Measurements from ENCODE around the gene EDEM2.
"Not testable (repeated sequence)": the region's sequence is repeated elsewhere in the genome, so short reads cannot be mapped to it uniquely, and the experiment has no call there.

Gene EDEM2, protein sequence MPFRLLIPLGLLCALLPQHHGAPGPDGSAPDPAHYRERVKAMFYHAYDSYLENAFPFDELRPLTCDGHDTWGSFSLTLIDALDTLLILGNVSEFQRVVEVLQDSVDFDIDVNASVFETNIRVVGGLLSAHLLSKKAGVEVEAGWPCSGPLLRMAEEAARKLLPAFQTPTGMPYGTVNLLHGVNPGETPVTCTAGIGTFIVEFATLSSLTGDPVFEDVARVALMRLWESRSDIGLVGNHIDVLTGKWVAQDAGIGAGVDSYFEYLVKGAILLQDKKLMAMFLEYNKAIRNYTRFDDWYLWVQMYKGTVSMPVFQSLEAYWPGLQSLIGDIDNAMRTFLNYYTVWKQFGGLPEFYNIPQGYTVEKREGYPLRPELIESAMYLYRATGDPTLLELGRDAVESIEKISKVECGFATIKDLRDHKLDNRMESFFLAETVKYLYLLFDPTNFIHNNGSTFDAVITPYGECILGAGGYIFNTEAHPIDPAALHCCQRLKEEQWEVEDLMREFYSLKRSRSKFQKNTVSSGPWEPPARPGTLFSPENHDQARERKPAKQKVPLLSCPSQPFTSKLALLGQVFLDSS

DNA sequence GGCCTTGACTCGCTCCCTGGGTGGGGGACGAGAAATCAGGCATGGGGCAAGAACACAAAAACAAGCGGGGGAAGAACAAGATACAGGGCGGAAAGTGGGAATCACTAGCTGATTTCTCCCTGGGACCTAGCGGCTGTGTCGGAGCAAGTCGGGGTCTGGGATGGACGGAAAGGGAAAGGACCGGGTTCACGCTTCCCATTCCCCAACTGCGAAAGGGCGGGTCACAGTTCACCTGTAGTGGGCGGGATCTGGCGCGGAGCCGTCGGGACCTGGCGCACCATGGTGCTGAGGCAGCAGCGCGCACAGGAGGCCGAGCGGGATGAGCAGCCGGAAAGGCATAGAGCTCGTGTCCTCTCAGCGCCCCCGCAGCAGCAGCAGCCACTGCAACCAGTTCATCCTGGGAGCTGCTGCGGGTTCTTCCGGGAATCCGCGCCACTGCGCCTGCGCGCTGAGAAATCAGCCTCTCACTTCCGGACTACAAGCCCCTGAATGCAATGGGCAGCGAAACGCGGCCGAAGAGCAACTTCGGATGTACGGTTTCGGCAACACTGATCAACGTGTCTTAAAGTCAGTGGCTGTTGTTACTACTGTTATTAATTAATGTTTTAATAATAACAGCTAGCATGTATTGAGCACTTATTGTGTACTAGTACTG, at the start of gene EDEM2:
TSS of gene EDEM2 (minus strand) at position 417 of the 655 bp plus-strand sequence. CDS start at position 339, 78 bp downstream.
- peak; percentile 94 for DNase-seq (ENCODE audit: low read depth, low spot score)
- H3K27me3 ChIP-seq (ENCODE audit: control insufficient read depth, insufficient read depth, low read length): no peaks in the 10 kb centered on the region
- H3K4me1 ChIP-seq (ENCODE audit: control insufficient read depth, insufficient read depth, low read length): peaks cover 1% of the 10 kb centered on the region; the same call in 1 of the 2 replicates
- H3K27ac ChIP-seq (ENCODE audit: low read length): no peak within 1 kb of the TSS
- H3K4me3 ChIP-seq (ENCODE audit: low read length): peak within 1 kb of the TSS; percentile 60
- H3K9me3 ChIP-seq (ENCODE audit: control insufficient read depth, insufficient read depth, low read length): no peaks in the 10 kb centered on the region
- no CpG with 5 or more reads among the region's 42 CpGs for WGBS (ENCODE audit: insufficient coverage, insufficient read length)
- H3K36me3 ChIP-seq (ENCODE audit: control insufficient read depth, insufficient read depth, low read length): no peaks in the 10 kb centered on the region; the same call in 1 of the 2 replicates

DNA sequence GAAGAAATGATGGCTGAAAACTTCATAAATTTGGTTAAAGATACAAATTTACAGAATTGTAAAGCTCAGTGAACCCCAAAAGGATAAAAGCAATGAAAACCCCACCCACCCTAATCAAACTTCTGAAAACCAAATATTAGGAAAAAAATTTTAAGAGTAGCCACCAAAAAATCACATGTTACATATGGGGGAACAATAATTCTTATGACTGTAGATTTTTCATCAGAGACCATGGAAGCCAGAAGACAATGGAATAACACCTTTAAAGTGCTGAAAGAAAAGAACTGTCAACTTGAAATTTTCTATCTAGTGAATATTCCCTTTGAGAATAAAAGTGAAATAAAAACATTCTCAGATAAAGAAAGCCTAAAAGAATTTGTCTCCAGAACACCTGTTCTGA, 49.2 kb upstream of the EDEM2 start:
- H3K9me3 ChIP-seq (ENCODE audit: control insufficient read depth, insufficient read depth, low read length): no peaks in the 10 kb centered on the region
- no peak overlapping the region for H3K4me3 ChIP-seq (ENCODE audit: low read length)
- H3K36me3 ChIP-seq (ENCODE audit: control insufficient read depth, insufficient read depth, low read length): no peaks in the 10 kb centered on the region
- DNase-seq (ENCODE audit: low read depth, low spot score): no peak
- no peaks in the 10 kb centered on the region for H3K27me3 ChIP-seq (ENCODE audit: control insufficient read depth, insufficient read depth, low read length)
- H3K27ac ChIP-seq (ENCODE audit: low read length): no peak overlapping the region
- H3K4me1 ChIP-seq (ENCODE audit: control insufficient read depth, insufficient read depth, low read length): no peaks in the 10 kb centered on the region

DNA sequence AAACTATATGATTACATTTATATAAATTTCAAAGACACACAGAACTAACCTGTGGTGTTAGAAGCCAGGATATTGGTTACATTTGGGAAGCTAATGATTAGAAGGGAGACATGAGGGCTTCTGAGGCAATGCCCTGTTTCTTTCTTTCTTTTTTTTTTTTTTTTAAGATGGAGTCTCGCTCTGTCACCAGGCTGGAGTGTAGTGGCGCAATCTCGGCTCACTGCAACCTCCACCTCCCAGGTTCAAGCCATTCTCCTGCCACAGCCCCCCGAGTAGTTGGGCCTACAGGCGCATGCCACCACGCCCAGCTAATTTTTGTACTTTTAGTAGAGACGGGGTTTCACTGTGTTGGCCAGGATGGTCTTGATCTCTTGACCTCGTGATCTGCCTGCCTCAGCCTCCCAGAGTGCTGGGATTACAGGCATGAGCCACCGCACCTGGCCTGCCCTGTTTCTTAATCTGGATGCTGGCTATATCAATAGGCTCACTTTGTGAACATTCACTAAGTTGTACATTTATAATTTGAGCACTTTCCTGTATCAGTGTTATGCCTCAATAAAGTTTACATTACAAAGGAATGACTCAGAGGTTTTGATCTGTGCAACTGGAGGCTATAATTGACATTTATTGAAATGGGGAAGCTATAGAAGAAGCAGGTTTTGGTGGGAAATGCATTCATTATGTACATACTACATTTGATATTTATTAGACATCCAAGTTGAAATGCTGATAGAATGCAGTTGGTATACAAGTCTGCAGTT, 46.1 kb upstream of the EDEM2 start:
- WGBS (ENCODE audit: insufficient coverage, insufficient read length): no CpG with 5 or more reads among the region's 9 CpGs
- H3K4me3 ChIP-seq (ENCODE audit: low read length): not testable (repeated sequence)

DNA sequence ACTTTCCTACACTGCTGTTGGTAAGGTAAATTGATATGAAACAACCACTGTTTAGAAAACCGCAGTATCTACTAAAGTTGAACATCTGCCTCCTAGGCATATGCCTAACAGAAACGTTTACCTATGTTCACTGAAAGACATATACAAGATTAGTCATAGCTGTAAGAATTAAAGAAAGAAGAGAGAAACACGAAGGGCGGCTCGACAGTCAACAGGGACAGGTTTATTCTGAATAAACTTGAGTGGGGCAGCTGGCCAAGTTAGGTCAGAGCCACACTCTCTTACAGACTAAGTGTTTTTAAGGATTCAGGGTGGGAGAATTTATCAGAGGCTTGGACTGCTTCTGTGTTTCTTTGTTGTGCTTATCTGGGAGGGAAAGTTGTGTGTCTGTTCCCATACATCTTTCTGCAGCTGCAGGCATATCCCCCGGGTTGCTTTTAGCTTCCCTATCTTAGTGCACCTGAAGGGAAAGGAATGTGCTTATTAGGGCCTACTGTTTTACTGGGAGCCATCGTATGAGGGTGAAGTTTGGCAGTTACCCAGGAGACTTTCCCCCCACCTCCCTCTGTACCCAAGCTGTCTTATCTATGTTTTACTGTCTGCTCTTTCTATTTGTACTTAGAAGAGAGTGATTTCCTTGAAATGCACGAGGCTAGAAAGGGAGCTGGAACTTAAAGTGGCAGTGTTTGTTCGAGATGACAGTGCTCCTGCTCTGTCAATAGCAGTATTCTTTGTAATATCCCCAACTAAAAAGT, 45.2 kb upstream of the EDEM2 start:
- no peaks in the 10 kb centered on the region for H3K9me3 ChIP-seq (ENCODE audit: control insufficient read depth, insufficient read depth, low read length)
- no peak overlapping the region for H3K27ac ChIP-seq (ENCODE audit: low read length)
- no peaks in the 10 kb centered on the region for H3K4me1 ChIP-seq (ENCODE audit: control insufficient read depth, insufficient read depth, low read length)
- H3K4me3 ChIP-seq (ENCODE audit: low read length): no peak overlapping the region
- DNase-seq (ENCODE audit: low read depth, low spot score): no peak
- WGBS (ENCODE audit: insufficient coverage, insufficient read length): no CpG with 5 or more reads among the region's 9 CpGs
- H3K36me3 ChIP-seq (ENCODE audit: control insufficient read depth, insufficient read depth, low read length): no peaks in the 10 kb centered on the region
- no peaks in the 10 kb centered on the region for H3K27me3 ChIP-seq (ENCODE audit: control insufficient read depth, insufficient read depth, low read length)

More for the DNA sequence above, 46.1 kb upstream of the EDEM2 start:
- not testable (repeated sequence) for DNase-seq (ENCODE audit: low read depth, low spot score); H3K4me1 ChIP-seq (ENCODE audit: control insufficient read depth, insufficient read depth, low read length); H3K27ac ChIP-seq (ENCODE audit: low read length); H3K9me3 ChIP-seq (ENCODE audit: control insufficient read depth, insufficient read depth, low read length); H3K36me3 ChIP-seq (ENCODE audit: control insufficient read depth, insufficient read depth, low read length); H3K27me3 ChIP-seq (ENCODE audit: control insufficient read depth, insufficient read depth, low read length)

DNA sequence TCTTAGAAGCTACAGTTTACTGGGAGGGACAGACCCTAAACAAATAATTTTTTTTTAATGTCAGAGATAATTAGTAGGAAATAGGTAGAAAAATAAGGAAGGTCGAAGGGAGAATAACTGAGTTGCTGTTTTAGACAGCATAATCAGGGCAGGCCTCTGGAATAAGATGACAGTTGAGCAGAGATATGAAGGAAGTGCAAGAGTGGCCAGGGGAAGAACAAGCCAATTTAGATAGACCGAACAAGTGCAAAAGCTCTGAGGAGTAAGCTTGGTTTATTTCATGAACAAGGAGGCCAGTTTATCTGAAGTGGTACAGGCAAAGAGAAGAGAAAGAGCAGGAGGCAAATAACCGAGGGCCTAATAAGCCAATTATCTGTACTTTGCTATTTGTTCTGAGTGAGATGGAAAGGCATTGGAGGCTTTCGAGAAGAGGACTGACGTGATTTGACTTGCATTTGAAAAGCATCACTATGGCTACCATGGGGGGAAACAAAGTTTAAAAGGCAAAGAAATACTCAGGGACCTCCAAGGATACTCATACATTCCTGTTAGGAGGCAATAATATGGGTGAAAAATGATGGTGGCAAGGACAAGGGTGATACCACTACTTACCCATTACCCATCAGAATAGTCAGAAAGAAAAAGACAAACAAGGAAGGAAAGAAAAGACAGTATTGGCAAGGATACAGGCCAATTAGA, 44.4 kb upstream of the EDEM2 start:
- 100% methylated on average over 1 of the region's 5 CpGs for WGBS (ENCODE audit: insufficient coverage, insufficient read length)
- no peak overlapping the region for H3K27ac ChIP-seq (ENCODE audit: low read length)

DNA sequence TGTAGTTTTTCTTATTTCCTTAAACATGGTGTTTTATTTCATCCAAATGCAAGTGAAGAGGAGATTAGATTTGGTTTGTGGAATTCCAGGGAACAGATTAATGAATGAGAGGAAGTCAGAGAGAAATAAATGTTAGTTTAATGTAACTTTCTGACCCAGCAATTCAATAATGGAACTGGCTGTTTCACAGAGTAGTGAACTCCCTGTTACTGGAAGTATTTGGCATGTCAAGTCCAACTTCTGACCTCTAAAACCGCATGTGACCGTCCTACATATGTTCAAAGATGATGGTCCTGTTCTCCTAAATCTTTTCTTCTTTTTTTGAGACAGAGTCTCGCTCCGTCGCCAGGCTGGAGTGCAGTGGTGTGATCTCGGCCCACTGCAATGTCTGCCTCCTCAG, 43.4 kb upstream of the EDEM2 start:
- Histone ChIP-seq H3K4me3 (ENCODE audit: low read length) (no peak overlapping the region), H3K27me3 (ENCODE audit: control insufficient read depth, insufficient read depth, low read length) (no peaks in the 10 kb centered on the region), H3K4me1 (ENCODE audit: control insufficient read depth, insufficient read depth, low read length) (no peaks in the 10 kb centered on the region), H3K27ac (ENCODE audit: low read length) (no peak overlapping the region), H3K9me3 (ENCODE audit: control insufficient read depth, insufficient read depth, low read length) (no peaks in the 10 kb centered on the region), H3K36me3 (ENCODE audit: control insufficient read depth, insufficient read depth, low read length) (no peaks in the 10 kb centered on the region)
- DNase-seq (ENCODE audit: low read depth, low spot score): no peak
- no CpG with 5 or more reads among the region's 6 CpGs for WGBS (ENCODE audit: insufficient coverage, insufficient read length)

More for the DNA sequence above, 44.4 kb upstream of the EDEM2 start:
- DNase-seq (ENCODE audit: low read depth, low spot score): no peak
- H3K4me3 ChIP-seq (ENCODE audit: low read length): no peak overlapping the region
- no peaks in the 10 kb centered on the region for H3K36me3 ChIP-seq (ENCODE audit: control insufficient read depth, insufficient read depth, low read length)
- no peaks in the 10 kb centered on the region for H3K27me3 ChIP-seq (ENCODE audit: control insufficient read depth, insufficient read depth, low read length)
- no peaks in the 10 kb centered on the region for H3K9me3 ChIP-seq (ENCODE audit: control insufficient read depth, insufficient read depth, low read length)
- H3K4me1 ChIP-seq (ENCODE audit: control insufficient read depth, insufficient read depth, low read length): no peaks in the 10 kb centered on the region

DNA sequence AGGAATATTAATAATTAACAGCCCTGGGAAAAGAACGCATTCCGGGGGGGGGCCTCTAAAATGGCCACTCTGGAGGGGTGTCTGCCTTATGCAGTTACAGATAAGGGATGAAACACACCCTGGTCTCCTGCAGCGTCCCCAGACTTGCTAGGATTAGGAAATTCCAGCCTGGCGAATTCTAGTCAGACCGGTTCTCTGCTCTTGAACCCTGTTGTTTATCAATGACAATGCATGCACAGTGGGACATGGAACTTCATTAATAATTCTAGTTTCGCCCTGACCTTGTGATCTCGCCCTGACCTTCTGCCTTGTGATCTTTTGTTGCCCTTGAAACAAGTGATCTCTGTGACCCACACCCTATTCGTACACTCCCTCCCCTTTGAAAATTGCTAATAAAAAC, 42.1 kb upstream of the EDEM2 start:
- not testable (repeated sequence) for H3K4me3 ChIP-seq (ENCODE audit: low read length); DNase-seq (ENCODE audit: low read depth, low spot score); H3K4me1 ChIP-seq (ENCODE audit: control insufficient read depth, insufficient read depth, low read length); H3K27me3 ChIP-seq (ENCODE audit: control insufficient read depth, insufficient read depth, low read length); H3K36me3 ChIP-seq (ENCODE audit: control insufficient read depth, insufficient read depth, low read length); H3K27ac ChIP-seq (ENCODE audit: low read length); H3K9me3 ChIP-seq (ENCODE audit: control insufficient read depth, insufficient read depth, low read length)
- no CpG with 5 or more reads among the region's 8 CpGs for WGBS (ENCODE audit: insufficient coverage, insufficient read length)

DNA sequence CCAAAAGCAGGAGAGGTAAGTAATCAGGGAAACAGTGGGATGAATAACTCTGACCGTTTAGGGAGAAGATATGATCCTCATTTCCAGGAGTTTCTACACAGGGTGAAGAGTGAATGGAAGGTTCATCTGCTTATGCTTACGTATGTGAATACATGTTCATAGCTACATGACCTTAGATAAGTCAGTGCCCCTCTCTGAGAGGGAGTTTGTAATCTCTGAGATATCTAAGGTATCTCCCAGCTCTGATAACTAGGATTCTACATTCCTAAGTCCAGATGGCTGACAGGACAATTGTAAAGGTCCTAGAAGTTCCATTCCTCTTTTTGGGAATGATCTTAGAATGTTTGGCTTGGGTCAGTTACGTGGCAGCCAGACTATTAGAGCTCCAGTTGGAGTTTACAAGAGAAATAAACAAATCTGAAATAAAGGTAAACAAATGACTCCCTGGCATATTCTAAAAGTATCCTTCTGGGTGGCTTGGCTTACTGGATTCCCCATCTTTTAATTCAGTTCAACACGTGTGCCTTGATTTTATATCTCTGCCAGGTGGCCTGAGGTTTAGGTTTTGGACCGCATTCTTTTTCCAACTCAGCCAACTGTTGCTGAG, 40.6 kb upstream of the EDEM2 start:
- H3K4me3 ChIP-seq (ENCODE audit: low read length): no peak overlapping the region
- H3K36me3 ChIP-seq (ENCODE audit: control insufficient read depth, insufficient read depth, low read length): no peaks in the 10 kb centered on the region
- no peaks in the 10 kb centered on the region for H3K27me3 ChIP-seq (ENCODE audit: control insufficient read depth, insufficient read depth, low read length)
- no CpG with 5 or more reads among the region's 5 CpGs for WGBS (ENCODE audit: insufficient coverage, insufficient read length)
- no peaks in the 10 kb centered on the region for H3K4me1 ChIP-seq (ENCODE audit: control insufficient read depth, insufficient read depth, low read length)
- H3K9me3 ChIP-seq (ENCODE audit: control insufficient read depth, insufficient read depth, low read length): no peaks in the 10 kb centered on the region
- H3K27ac ChIP-seq (ENCODE audit: low read length): no peak overlapping the region
- DNase-seq (ENCODE audit: low read depth, low spot score): no peak

DNA sequence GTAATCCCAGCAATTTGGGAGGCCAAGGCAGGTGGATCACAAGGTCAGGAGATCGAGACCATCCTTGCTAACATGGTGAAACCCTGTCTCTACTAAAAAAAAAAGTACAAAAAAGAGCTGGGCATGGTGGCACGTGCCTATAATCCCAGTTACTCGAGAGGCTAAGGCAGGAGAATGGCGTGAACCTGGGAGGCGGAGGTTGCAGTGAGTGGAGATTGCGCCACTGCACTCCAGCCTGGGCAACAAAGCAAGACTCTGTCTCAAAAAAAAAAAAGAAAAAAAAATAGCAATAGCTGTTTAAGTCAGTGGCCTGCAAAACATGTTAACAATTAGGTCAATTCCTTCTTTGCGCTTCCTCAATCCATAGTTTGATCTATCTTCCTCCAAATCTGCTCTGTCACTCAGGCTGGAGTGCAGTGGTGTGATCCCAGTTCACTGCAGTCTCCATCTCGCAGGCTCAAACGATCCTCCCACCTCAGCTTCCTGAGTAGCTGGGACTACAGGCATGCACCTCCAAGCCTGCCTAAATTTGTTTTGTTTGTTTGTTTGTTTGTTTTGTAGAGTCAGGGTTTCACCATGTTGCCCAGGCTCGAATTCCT, 39.7 kb upstream of the EDEM2 start:
- not testable (repeated sequence) for H3K9me3 ChIP-seq (ENCODE audit: control insufficient read depth, insufficient read depth, low read length); H3K36me3 ChIP-seq (ENCODE audit: control insufficient read depth, insufficient read depth, low read length); H3K4me1 ChIP-seq (ENCODE audit: control insufficient read depth, insufficient read depth, low read length); H3K27ac ChIP-seq (ENCODE audit: low read length); H3K4me3 ChIP-seq (ENCODE audit: low read length); H3K27me3 ChIP-seq (ENCODE audit: control insufficient read depth, insufficient read depth, low read length); DNase-seq (ENCODE audit: low read depth, low spot score)
- WGBS (ENCODE audit: insufficient coverage, insufficient read length): no CpG with 5 or more reads among the region's 10 CpGs

All from iPS DF 6.9 (cell line).